Prostate gland (tissue), 2 donors: ENCODE measurements around the gene ADARB2. TPM values are rescaled to one million over a fixed set of nuclear protein-coding genes. Genes with fewer than 3 reads are reported as not detected.

Experiments used
- DNase-seq: peaks from one replicate; pipeline ENCODE4 v3.0.0-alpha.2; 2019; ENCODE audit warnings: low spot score
- H3K27ac ChIP-seq, 2 donors: fragments of 200-600 bp; sonication (generic); 2 replicates each; pipeline ENCODE4 v1.5.1; 2017 to 2019
- H3K27me3 ChIP-seq: fragments of 200-600 bp; sonication (generic); replicated peaks from 2 replicates; pipeline ENCODE4 v1.5.1; 2019; ENCODE audit not compliant: insufficient read depth
- H3K36me3 ChIP-seq, 2 donors: fragments of 200-600 bp; sonication (generic); 1 replicate in 1 of 2; 2 replicates in 1 of 2; pipeline versions ENCODE4 v1.5.1 to v1.8.1; 2017 to 2019
- H3K4me1 ChIP-seq: fragments of 200-600 bp; sonication (generic); replicated peaks from 2 replicates; pipeline ENCODE4 v1.5.1; 2019
- H3K4me3 ChIP-seq, 2 donors: fragments of 200-600 bp; sonication (generic); 2 replicates each; pipeline ENCODE4 v1.5.1; 2017 to 2019
- H3K9me3 ChIP-seq: fragments of 200-600 bp; sonication (generic); 2 replicates; pipeline ENCODE4 v1.5.1; 2017
- CTCF ChIP-seq, 4 experiments: fragments of 200-600 bp in 2 of 4; fragments of 450-650 bp in 2 of 4; sonication (generic) in 2 of 4; IDR thresholded peaks; 1 replicate in 3 of 4; 2 replicates in 1 of 4; pipeline ENCODE4 v1.5.1; 2016 to 2019; ENCODE audit warnings: antibody characterized with exemption in 4 of 4, mild to moderate bottlenecking in 2 of 4, moderate library complexity in 2 of 4
- POLR2A ChIP-seq: fragments of 450-650 bp; IDR thresholded peaks from one replicate; pipeline ENCODE4 v1.6.1; 2016; ENCODE audit warnings: antibody characterized with exemption, mild to moderate bottlenecking
- POLR2AphosphoS5 ChIP-seq: sonication (generic); formaldehyde crosslinking; IDR thresholded peaks from one replicate; pipeline ENCODE4 v1.6.1; 2017; ENCODE audit warnings: antibody characterized with exemption
- WGBS: methylation state at CpG from one replicate; pipeline ENCODE4 v1.1.5; 2018; 5-methylcytosine and 5-hydroxymethylcytosine counted together
- intact Hi-C: fragments of 100-400 bp; cut with DNase I; formaldehyde crosslinking; loops from one replicate; pipeline ENCODE4 v1.14.2; 2022
- total RNA-seq, 2 donors: library from RNA; depleted of rRNA; stranded (reverse); fragments of >200 nt; gene quantifications; one replicate each; pipeline ENCODE4 v1.1.0, GENCODE V29; 2016

Gene ADARB2
- total RNA-seq, 2 donors from 2014 or later, result 0.36 to 10.5 TPM

DNA sequence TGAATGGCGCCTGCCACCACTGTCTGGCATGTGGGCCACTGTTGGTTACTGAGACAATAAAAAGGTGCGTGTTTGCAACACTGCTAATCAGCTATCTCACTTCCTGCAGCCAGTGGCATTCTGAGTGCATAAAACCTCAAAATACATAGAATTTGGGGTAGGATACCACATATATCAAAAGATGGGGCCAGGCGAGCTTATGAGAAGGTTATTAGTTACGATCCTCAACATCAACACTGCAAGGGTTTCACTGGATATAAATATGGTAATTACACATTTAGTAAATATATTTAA is 480.9 kb downstream of the ADARB2 start:
- no peak for TF ChIP-seq CTCF (IDR thresholded peaks at IDR 0.05)
- no peak for TF ChIP-seq POLR2AphosphoS5
- no peak for TF ChIP-seq POLR2A
- 76% methylated on average over 4 of the region's 4 CpGs for WGBS
- Histone ChIP-seq H3K27me3 (no peaks in the 10 kb centered on the region), H3K9me3 (no peaks in the 10 kb centered on the region), H3K4me3 (no peak overlapping the region), H3K27ac (no peak overlapping the region), H3K36me3 (no peaks in the 10 kb centered on the region), H3K4me1 (no peaks in the 10 kb centered on the region)
- no peak for DNase-seq
- intact Hi-C loops, result no loop called here

- no peak for DNase-seq
- Histone ChIP-seq H3K36me3 (no peaks in the 10 kb centered on the region), H3K9me3 (no peaks in the 10 kb centered on the region), H3K27me3 (no peaks in the 10 kb centered on the region), H3K27ac (no peak overlapping the region), H3K4me3 (no peak overlapping the region), H3K4me1 (no peaks in the 10 kb centered on the region)
- 71% methylated on average over 10 of the region's 10 CpGs for whole genome bisulfite sequencing
- TF ChIP-seq CTCF (IDR thresholded peaks at IDR 0.05), result no peak
- no peak for TF ChIP-seq POLR2A
- no peak for TF ChIP-seq POLR2AphosphoS5
- intact Hi-C loops, result no loop called here
These were observed 481.5 kb downstream of the ADARB2 start for GRCh38 chr10:1255600-1256431.

DNA sequence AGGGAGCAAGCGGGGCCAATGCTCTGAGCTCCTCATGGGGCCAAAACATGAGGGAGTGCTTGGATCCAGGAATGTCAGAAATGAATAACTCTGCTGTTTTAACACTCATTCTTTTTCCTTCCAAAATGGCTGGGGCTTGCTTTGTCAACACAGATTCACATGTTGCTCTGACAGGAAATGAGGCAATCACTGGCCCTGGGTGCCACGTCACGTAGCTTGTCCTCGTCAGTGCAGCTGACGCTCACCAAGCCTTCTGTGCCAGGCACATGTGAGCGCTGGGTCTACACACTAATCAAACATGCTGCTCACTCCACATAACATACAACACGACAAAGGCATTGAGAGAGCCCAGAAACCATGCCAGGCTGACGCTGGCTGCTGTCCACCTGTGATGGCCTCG is 482.2 kb downstream of the ADARB2 start:
- DNase-seq, result no peak
- Histone ChIP-seq H3K9me3 (no peaks in the 10 kb centered on the region), H3K4me3 (no peak overlapping the region), H3K27ac (no peak overlapping the region), H3K36me3 (no peaks in the 10 kb centered on the region), H3K4me1 (no peaks in the 10 kb centered on the region), H3K27me3 (no peaks in the 10 kb centered on the region)
- intact Hi-C loops, result no loop called here
- WGBS, result 58% methylated on average over 9 of the region's 9 CpGs
- TF ChIP-seq POLR2A (no peak), CTCF (IDR thresholded peaks at IDR 0.05) (no peak), POLR2AphosphoS5 (no peak)

- no peak for TF ChIP-seq POLR2A
- no peak for TF ChIP-seq CTCF (IDR thresholded peaks at IDR 0.05)
- TF ChIP-seq POLR2AphosphoS5, result no peak
- WGBS, result 83% methylated on average over 11 of the region's 11 CpGs
- DNase-seq, result no peak
- Histone ChIP-seq H3K4me1 (no peaks in the 10 kb centered on the region), H3K4me3 (no peak overlapping the region), H3K27me3 (no peaks in the 10 kb centered on the region), H3K27ac (no peak overlapping the region), H3K9me3 (no peaks in the 10 kb centered on the region), H3K36me3 (no peaks in the 10 kb centered on the region)
- intact Hi-C loops, result no loop called here
These were observed 483.6 kb downstream of the ADARB2 start for GRCh38 chr10:1253523-1254353.
